WTC11 (cell line): ENCODE data around the gene PDE12. TPM values are rescaled to one million over a fixed set of nuclear protein-coding genes. Genes with fewer than 3 reads are reported as not detected.

Source experiments
- AR ChIP-seq: fragments of 250-450 bp; sonication (Bioruptor Pico); IDR thresholded peaks from 2 replicates; pipeline ENCODE4 v1.9.0; 2021; ENCODE audit warnings: mild to moderate bottlenecking
- CBFB ChIP-seq: sonication (generic); formaldehyde crosslinking; IDR thresholded peaks from 2 replicates; pipeline ENCODE4 v1.8.1; 2022; ENCODE audit warnings: mild to moderate bottlenecking, low read depth, missing genetic modification reagents
- E2F4 ChIP-seq: sonication (generic); formaldehyde crosslinking; IDR thresholded peaks from 2 replicates; pipeline ENCODE4 v1.8.1; 2022; ENCODE audit warnings: low read depth, mild to moderate bottlenecking, moderate library complexity, missing genetic modification reagents, borderline replicate concordance
- ELF4 ChIP-seq: sonication (generic); formaldehyde crosslinking; IDR thresholded peaks from 2 replicates; pipeline ENCODE4 v1.8.1; 2022; ENCODE audit warnings: low read depth, mild to moderate bottlenecking, moderate library complexity, missing genetic modification reagents
- GRHL2 ChIP-seq: fragments of 250-450 bp; sonication (Bioruptor Pico); IDR thresholded peaks from 2 replicates; pipeline ENCODE4 v1.8.0; 2022; ENCODE audit warnings: mild to moderate bottlenecking, moderate library complexity; ENCODE audit not compliant: insufficient replicate concordance, severe bottlenecking
- HMGXB4 ChIP-seq: sonication (generic); formaldehyde crosslinking; IDR thresholded peaks from 2 replicates; pipeline ENCODE4 v1.8.1; 2023; ENCODE audit warnings: mild to moderate bottlenecking, moderate library complexity, missing genetic modification reagents
- IRF1 ChIP-seq: sonication (generic); formaldehyde crosslinking; IDR thresholded peaks from 2 replicates; pipeline ENCODE4 v1.8.0; 2023; ENCODE audit warnings: missing genetic modification reagents
- IRF2 ChIP-seq: sonication (generic); formaldehyde crosslinking; IDR thresholded peaks from 2 replicates; pipeline ENCODE4 v1.8.0; 2022; ENCODE audit warnings: low read depth, missing genetic modification reagents, borderline replicate concordance
- JAZF1 ChIP-seq: fragments of 250-450 bp; sonication (Bioruptor Pico); IDR thresholded peaks from 2 replicates; pipeline ENCODE4 v1.9.0; 2021; ENCODE audit warnings: moderate library complexity, mild to moderate bottlenecking, inconsistent platforms
- MYBL2 ChIP-seq: sonication (generic); formaldehyde crosslinking; IDR thresholded peaks from 2 replicates; pipeline ENCODE4 v1.8.1; 2023; ENCODE audit warnings: mild to moderate bottlenecking, moderate library complexity, missing genetic modification reagents
- NFE2L1 ChIP-seq: sonication (generic); formaldehyde crosslinking; IDR thresholded peaks from 2 replicates; pipeline ENCODE4 v1.8.1; 2023; ENCODE audit warnings: missing genetic modification reagents
- NR2C2 ChIP-seq: sonication (generic); formaldehyde crosslinking; IDR thresholded peaks from 2 replicates; pipeline ENCODE4 v1.8.0; 2022; ENCODE audit warnings: mild to moderate bottlenecking, missing genetic modification reagents
- OVOL2 ChIP-seq: fragments of 250-450 bp; sonication (Bioruptor Pico); IDR thresholded peaks from 2 replicates; pipeline ENCODE4 v1.9.0; 2021; ENCODE audit warnings: mild to moderate bottlenecking, borderline replicate concordance
- PRDM15 ChIP-seq: sonication (generic); formaldehyde crosslinking; IDR thresholded peaks from 2 replicates; pipeline ENCODE4 v1.8.0; 2022; ENCODE audit warnings: missing genetic modification reagents
- PREB ChIP-seq: sonication (generic); formaldehyde crosslinking; IDR thresholded peaks from 2 replicates; pipeline ENCODE4 v1.8.1; 2022; ENCODE audit warnings: mild to moderate bottlenecking, missing genetic modification reagents, moderate library complexity, borderline replicate concordance
- PRRX2 ChIP-seq: fragments of 250-450 bp; sonication (Bioruptor Pico); IDR thresholded peaks from 2 replicates; pipeline ENCODE4 v1.8.0; 2021; ENCODE audit warnings: mild to moderate bottlenecking
- RORB ChIP-seq: fragments of 250-450 bp; sonication (Bioruptor Pico); IDR thresholded peaks from 2 replicates; pipeline ENCODE4 v1.9.0; 2021; ENCODE audit warnings: mild to moderate bottlenecking
- STAT6 ChIP-seq: sonication (generic); formaldehyde crosslinking; conservative IDR thresholded peaks from 2 replicates; pipeline ENCODE4 v1.8.1; 2023; ENCODE audit warnings: mild to moderate bottlenecking, low read depth, missing genetic modification reagents, moderate library complexity
- TEAD4 ChIP-seq: sonication (generic); formaldehyde crosslinking; IDR thresholded peaks from 2 replicates; pipeline ENCODE4 v1.8.0; 2022; ENCODE audit warnings: mild to moderate bottlenecking, missing genetic modification reagents
- ZNF121 ChIP-seq: sonication (generic); formaldehyde crosslinking; IDR thresholded peaks from 2 replicates; pipeline ENCODE4 v1.8.0; 2023; ENCODE audit warnings: missing genetic modification reagents
- ZNF232 ChIP-seq: sonication (generic); formaldehyde crosslinking; IDR thresholded peaks from 2 replicates; pipeline ENCODE4 v1.8.0; 2022; ENCODE audit warnings: mild to moderate bottlenecking, missing genetic modification reagents
- ZNF263 ChIP-seq: sonication (generic); formaldehyde crosslinking; IDR thresholded peaks from 2 replicates; pipeline ENCODE4 v1.8.1; 2022; ENCODE audit warnings: low read depth, mild to moderate bottlenecking, moderate library complexity, missing genetic modification reagents
- ZNF317 ChIP-seq: sonication (generic); formaldehyde crosslinking; IDR thresholded peaks from 2 replicates; pipeline ENCODE4 v1.8.1; 2023; ENCODE audit warnings: low read depth, mild to moderate bottlenecking, moderate library complexity, missing genetic modification reagents, borderline replicate concordance
- ZNF416 ChIP-seq: fragments of 250-450 bp; sonication (Bioruptor Pico); IDR thresholded peaks from 2 replicates; pipeline ENCODE4 v1.9.0; 2021; ENCODE audit warnings: mild to moderate bottlenecking, inconsistent platforms
- ZNF671 ChIP-seq: fragments of 250-450 bp; sonication (Bioruptor Pico); IDR thresholded peaks from 2 replicates; pipeline ENCODE4 v1.8.0; 2021; ENCODE audit warnings: mild to moderate bottlenecking
- total RNA-seq: library from RNA; stranded (reverse); gene quantifications from 3 replicates; pipeline ENCODE4 v1.2.3, GENCODE V29; 2021

The PDE12 gene
- total RNA-seq, 1 experiment from 2014 or later = 16.4 TPM

- TF ChIP-seq HMGXB4 (CRISPR knock-in tag) (no peak), ELF4 (CRISPR knock-in tag) (no peak), AR (no peak), RORB (no peak), PRRX2 (no peak), E2F4 (CRISPR knock-in tag) (no peak), NR2C2 (peak; percentile 34; the same call in 1 of the 2 replicates), ZNF416 (CRISPR knock-in tag) (no peak), ZNF121 (CRISPR knock-in tag) (no peak), JAZF1 (no peak), IRF2 (CRISPR knock-in tag) (peak; percentile 65; the same call in 1 of the 2 replicates), PRDM15 (CRISPR knock-in tag) (peak; percentile 26; the same call in 1 of the 2 replicates), ZNF263 (CRISPR knock-in tag) (no peak), ZNF317 (CRISPR knock-in tag) (no peak), MYBL2 (CRISPR knock-in tag) (peak; percentile 64; the same call in 1 of the 2 replicates), OVOL2 (CRISPR knock-in tag) (no peak), ZNF671 (CRISPR knock-in tag) (no peak), NFE2L1 (CRISPR knock-in tag) (peak; percentile 51; the same call in 1 of the 2 replicates), IRF1 (CRISPR knock-in tag) (peak; percentile 90; the same call in 1 of the 2 replicates), TEAD4 (CRISPR knock-in tag) (peak; percentile 24; the same call in 1 of the 2 replicates), GRHL2 (CRISPR knock-in tag) (no peak), CBFB (no peak; the same call in 1 of the 2 replicates), PREB (no peak), ZNF232 (CRISPR knock-in tag) (no peak), STAT6 (no peak)
Observed at GRCh38 chr3:57555738-57556458, at the start of gene PDE12 (continued).
